HCT116 (cell line): Measurements from ENCODE around the gene KIRREL1. TPM values are rescaled to one million over a fixed set of nuclear protein-coding genes. Genes with fewer than 3 reads are reported as not detected.

Experiments used
- ATAC-seq: fragments of 200-7000 bp; cut with Tn5 transposase; 2 replicates; pipeline ENCODE4 v1.9.1; 2020; ENCODE audit warnings: mild to moderate bottlenecking, moderate library complexity
- BruUV-seq: library from RNA; stranded (reverse); fragments of 400-500 nt; replicated peaks from 2 replicates; lab custom pipeline; 2021; lab: Mats Ljungman, UMichigan
- CTCF ChIA-PET: fragments of 300-600 bp; sonication (Branson Sonifier 250); formaldehyde crosslinking; loops from one replicate; lab custom pipeline; 2021; ENCODE audit warnings: antibody characterized with exemption; lab: Charles Lee
- POLR2A ChIA-PET: fragments of 300-600, 350-600 bp; sonication (Branson Sonifier 250); formaldehyde crosslinking; loops from one replicate; lab custom pipeline; 2021; ENCODE audit warnings: antibody characterized with exemption; lab: Charles Lee
- RAD21 ChIA-PET, 2 experiments: fragments of 300-600 bp; sonication (Branson Sonifier 250); formaldehyde crosslinking; loops; one replicate each; lab custom pipeline; 2023; ENCODE audit warnings: low total read pairs in 2 of 2; ENCODE audit not compliant: uncharacterized antibody in 2 of 2, unreplicated experiment in 2 of 2, low non-redundant PET in 1 of 2; lab: Charles Lee
- DNase-seq: peaks from one replicate; pipeline ENCODE4 v3.0.0-alpha.2; 2010; ENCODE audit warnings: low read depth, low spot score
- H2AFZ ChIP-seq: fragments of 200-600 bp; shearing (Covaris generic), sonication (generic); 2 replicates; pipeline ENCODE4 v1.6.1; 2017; ENCODE audit warnings: low read depth, mixed run types, mixed read lengths, antibody characterized with exemption, low read length; ENCODE audit not compliant: poor library complexity, severe bottlenecking
- H3K27ac ChIP-seq: 2 replicates; pipeline ENCODE4 v1.5.1; 2012; ENCODE audit warnings: low read depth, low read length
- H3K27me3 ChIP-seq: fragments of 200-600 bp; sonication (generic); 2 replicates; pipeline ENCODE4 v1.6.1; 2016; ENCODE audit warnings: mixed run types, low read length, mixed read lengths; ENCODE audit not compliant: insufficient read depth
- H3K36me3 ChIP-seq, 2 experiments: fragments of 200-500 bp in 1 of 2; fragments of 200-600 bp in 1 of 2; sonication (Bioruptor generic) in 1 of 2; sonication (generic) in 1 of 2; 2 replicates each; pipeline versions ENCODE4 v1.5.1 to v1.6.1; 2014 to 2016; ENCODE audit warnings: low read length in 2 of 2, inconsistent platforms in 1 of 2, mixed read lengths in 1 of 2, mixed run types in 1 of 2; ENCODE audit not compliant: insufficient read depth in 2 of 2, control insufficient read depth in 1 of 2
- H3K4me1 ChIP-seq, 2 experiments: fragments of 200-600 bp in 1 of 2; sonication (generic) in 1 of 2; 2 replicates each; pipeline versions ENCODE4 v1.5.1 to v1.6.1; 2012 to 2017; ENCODE audit warnings: low read length in 2 of 2, inconsistent platforms in 1 of 2, mild to moderate bottlenecking in 1 of 2, mixed read lengths in 1 of 2, mixed run types in 1 of 2, moderate library complexity in 1 of 2; ENCODE audit not compliant: insufficient read depth in 2 of 2, control insufficient read depth in 1 of 2
- H3K4me2 ChIP-seq: fragments of 200-600 bp; sonication (generic); 2 replicates; pipeline ENCODE4 v1.6.1; 2017; ENCODE audit warnings: mixed run types, low read length, mixed read lengths
- H3K4me3 ChIP-seq, 2 experiments: fragments of 200-600 bp in 1 of 2; sonication (generic) in 1 of 2; replicated peaks in 1 of 2; 2 replicates each; pipeline ENCODE4 v1.5.1; 2011 to 2016; ENCODE audit warnings: low read length in 2 of 2, control low read depth in 1 of 2, low read depth in 1 of 2, mild to moderate bottlenecking in 1 of 2, mixed read lengths in 1 of 2, mixed run types in 1 of 2
- H3K79me2 ChIP-seq: fragments of 200-600 bp; sonication (generic); 2 replicates; pipeline ENCODE4 v1.6.1; 2017; ENCODE audit warnings: mild to moderate bottlenecking, mixed run types, low read length, moderate library complexity, mixed read lengths; ENCODE audit not compliant: insufficient read depth
- H3K9ac ChIP-seq: fragments of 200-600 bp; sonication (generic); 2 replicates; pipeline ENCODE4 v1.6.1; 2016; ENCODE audit warnings: low read length, mixed read lengths
- H3K9me2 ChIP-seq: fragments of 200-600 bp; sonication (generic), shearing (Covaris generic); 2 replicates; pipeline ENCODE4 v1.6.1; 2017; ENCODE audit warnings: mixed run types, mild to moderate bottlenecking, moderate library complexity; ENCODE audit not compliant: insufficient read depth
- H3K9me3 ChIP-seq, 2 experiments: fragments of 200-500 bp in 1 of 2; fragments of 200-600 bp in 1 of 2; sonication (Bioruptor generic) in 1 of 2; sonication (generic) in 1 of 2; 2 replicates each; pipeline ENCODE4 v1.6.1; 2014 to 2017; ENCODE audit warnings: low read length in 2 of 2, mixed read lengths in 2 of 2, inconsistent platforms in 1 of 2, low read depth in 1 of 2, mild to moderate bottlenecking in 1 of 2, mixed run types in 1 of 2, moderate library complexity in 1 of 2; ENCODE audit not compliant: control insufficient read depth in 1 of 2, insufficient read depth in 1 of 2
- H4K20me1 ChIP-seq: fragments of 200-600 bp; sonication (generic), shearing (Covaris generic); 2 replicates; pipeline ENCODE4 v1.6.1; 2017; ENCODE audit warnings: mixed run types, mild to moderate bottlenecking, moderate library complexity; ENCODE audit not compliant: insufficient read depth
- CEBPB ChIP-seq: IDR thresholded peaks from 2 replicates; pipeline ENCODE4 v1.6.1; 2012; ENCODE audit warnings: low read depth
- EGR1 ChIP-seq: IDR thresholded peaks from 2 replicates; pipeline ENCODE4 v1.6.1; 2012; ENCODE audit warnings: low read depth
- ELF1 ChIP-seq: IDR thresholded peaks from 2 replicates; pipeline ENCODE4 v1.6.1; 2012; ENCODE audit warnings: low read depth, borderline replicate concordance
- EZH2 ChIP-seq: fragments of 200-600 bp; sonication (generic); IDR thresholded peaks from 2 replicates; pipeline ENCODE4 v1.6.1; 2017; ENCODE audit warnings: antibody characterized with exemption, mixed run types
- EZH2phosphoT487 ChIP-seq: fragments of 200-600 bp; IDR thresholded peaks from 2 replicates; pipeline ENCODE4 v1.6.1; 2018; ENCODE audit warnings: antibody characterized with exemption, borderline replicate concordance
- MAX ChIP-seq: IDR thresholded peaks from 2 replicates; pipeline ENCODE4 v1.6.1; 2012
- POLR2A ChIP-seq: IDR thresholded peaks from 2 replicates; pipeline ENCODE4 v1.7.0; 2011; ENCODE audit warnings: borderline replicate concordance; ENCODE audit not compliant: insufficient read depth, insufficient read length; ENCODE audit errors: extremely low read depth
- RAD21 ChIP-seq: IDR thresholded peaks from 2 replicates; pipeline ENCODE4 v1.6.1; 2012; ENCODE audit warnings: low read depth, mild to moderate bottlenecking
- REST ChIP-seq: IDR thresholded peaks from 2 replicates; pipeline ENCODE4 v1.6.1; 2012; ENCODE audit warnings: low read depth
- SIN3A ChIP-seq: IDR thresholded peaks from 2 replicates; pipeline ENCODE4 v1.6.1; 2012; ENCODE audit warnings: low read depth
- SP1 ChIP-seq: IDR thresholded peaks from 2 replicates; pipeline ENCODE4 v1.6.1; 2012; ENCODE audit warnings: low read depth
- SRF ChIP-seq: IDR thresholded peaks from 2 replicates; pipeline ENCODE4 v1.6.1; 2012; ENCODE audit warnings: low read depth
- YY1 ChIP-seq: IDR thresholded peaks from 2 replicates; pipeline ENCODE4 v1.6.1; 2011; ENCODE audit warnings: low read length, low read depth, moderate library complexity, mild to moderate bottlenecking; ENCODE audit not compliant: insufficient replicate concordance; ENCODE audit errors: extremely low read depth
- ZNF274 ChIP-seq: fragments of 200-500 bp; sonication (Bioruptor generic); IDR thresholded peaks from 2 replicates; pipeline ENCODE4 v1.6.1; 2014; ENCODE audit warnings: mild to moderate bottlenecking, low read depth, low read length, inconsistent platforms
- intact Hi-C: fragments of 100-400 bp; cut with micrococcal nuclease; formaldehyde crosslinking; loops from 2 replicates; pipeline ENCODE4 v1.10.0; 2022
- total RNA-seq: library from RNA; stranded (reverse); gene quantifications from one replicate; pipeline ENCODE4 v1.2.1, GENCODE V29; 2021; ENCODE audit not compliant: unreplicated experiment

Gene KIRREL1
- total RNA-seq, 1 experiment from 2014 or later = 20.0 TPM

- peaks cover 100% of the 10 kb centered on the region for H3K79me2 ChIP-seq
- no peak overlapping the region for H3K27ac ChIP-seq
- peaks cover 25 to 49% of the 10 kb centered on the region in 2 experiments for H3K4me1 ChIP-seq
- POLR2A ChIA-PET = no interaction called here
- no peaks in the 10 kb centered on the region for H3K9me3 ChIP-seq
- intact Hi-C loops = no loop called here
- no peak overlapping the region for H3K9ac ChIP-seq
- H3K27me3 ChIP-seq = no peaks in the 10 kb centered on the region
- no peak for TF ChIP-seq POLR2A
- TF ChIP-seq SRF = no peak
- no peak for TF ChIP-seq SP1
- TF ChIP-seq MAX = no peak
- TF ChIP-seq EZH2phosphoT487 = no peak
- TF ChIP-seq CEBPB = no peak
- no peak for TF ChIP-seq SIN3A
- no peak for TF ChIP-seq RAD21
- no peak for TF ChIP-seq YY1
- no peak for TF ChIP-seq ELF1
- TF ChIP-seq REST = no peak
- no peak for TF ChIP-seq EZH2
- no peak for TF ChIP-seq EGR1
- TF ChIP-seq ZNF274 = no peak
- RAD21 ChIA-PET = interaction anchor here in 1 of 2 experiments (0.5 kb wide), 1 partner anchor 29 kb away, joined by 3 read pairs; no protein-coding TSS in a partner anchor
- H2AFZ ChIP-seq = no peak overlapping the region
- H3K4me3 ChIP-seq = no peak overlapping the region
- no peaks in the 10 kb centered on the region for H4K20me1 ChIP-seq
- H3K36me3 ChIP-seq = no peaks in the 10 kb centered on the region
- CTCF ChIA-PET = interaction anchor here (0.9 to 1.4 kb wide), 3 partner anchors 12 to 33 kb away, joined by 3 to 5 read pairs (median 3); partner anchors contain the start of gene KIRREL1
- ATAC-seq (no peak), DNase-seq (no peak)
- no peaks in the 10 kb centered on the region for H3K9me2 ChIP-seq
- BruUV-seq = no TSS peak
- H3K4me2 ChIP-seq = no peak overlapping the region
Measured at GRCh38 chr1:158005224-158005623, 11.8 kb downstream of the KIRREL1 start.
